NB4 (cell line): ENCODE results near the gene SP4.

Experiments
- DNase-seq: peaks from one replicate; pipeline ENCODE4 v3.0.0; 2010; ENCODE audit warnings: low read depth
- H3K4me3 ChIP-seq: one replicate; pipeline ENCODE4 v1.5.1; 2011; ENCODE audit warnings: mild to moderate bottlenecking, low read depth, low read length, moderate library complexity
- MAX ChIP-seq: IDR thresholded peaks from 2 replicates; pipeline ENCODE4 v1.6.1; 2011; ENCODE audit warnings: low read depth, low read length
- MYC ChIP-seq: IDR thresholded peaks from 2 replicates; pipeline ENCODE4 v1.6.1; 2011; ENCODE audit warnings: low read depth, low read length
- POLR2A ChIP-seq: IDR thresholded peaks from 2 replicates; pipeline ENCODE4 v1.6.1; 2011; ENCODE audit warnings: mild to moderate bottlenecking; ENCODE audit not compliant: insufficient read length; ENCODE audit errors: extremely low read depth
- TF ChIP-seq, protein P1 (sequence below): IDR thresholded peaks from one replicate; pipeline ENCODE4 v1.5.1; 2012; ENCODE audit warnings: low read depth, low read length

The SP4 gene

GRCh38 chr7:21430575-21430954 lies 2.7 kb downstream of the SP4 start:
- TF ChIP-seq MYC, result no peak
- TF ChIP-seq, protein P1, sequence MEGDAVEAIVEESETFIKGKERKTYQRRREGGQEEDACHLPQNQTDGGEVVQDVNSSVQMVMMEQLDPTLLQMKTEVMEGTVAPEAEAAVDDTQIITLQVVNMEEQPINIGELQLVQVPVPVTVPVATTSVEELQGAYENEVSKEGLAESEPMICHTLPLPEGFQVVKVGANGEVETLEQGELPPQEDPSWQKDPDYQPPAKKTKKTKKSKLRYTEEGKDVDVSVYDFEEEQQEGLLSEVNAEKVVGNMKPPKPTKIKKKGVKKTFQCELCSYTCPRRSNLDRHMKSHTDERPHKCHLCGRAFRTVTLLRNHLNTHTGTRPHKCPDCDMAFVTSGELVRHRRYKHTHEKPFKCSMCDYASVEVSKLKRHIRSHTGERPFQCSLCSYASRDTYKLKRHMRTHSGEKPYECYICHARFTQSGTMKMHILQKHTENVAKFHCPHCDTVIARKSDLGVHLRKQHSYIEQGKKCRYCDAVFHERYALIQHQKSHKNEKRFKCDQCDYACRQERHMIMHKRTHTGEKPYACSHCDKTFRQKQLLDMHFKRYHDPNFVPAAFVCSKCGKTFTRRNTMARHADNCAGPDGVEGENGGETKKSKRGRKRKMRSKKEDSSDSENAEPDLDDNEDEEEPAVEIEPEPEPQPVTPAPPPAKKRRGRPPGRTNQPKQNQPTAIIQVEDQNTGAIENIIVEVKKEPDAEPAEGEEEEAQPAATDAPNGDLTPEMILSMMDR, result no peak
- no peak for TF ChIP-seq MAX
- no peak for TF ChIP-seq POLR2A
- DNase-seq, result no peak
- peak overlapping the region; percentile 2 for H3K4me3 ChIP-seq

- no peak for DNase-seq
- no peak for TF ChIP-seq MAX
These were observed 15.4 kb downstream of the SP4 start for GRCh38 chr7:21443149-21443841.

DNA sequence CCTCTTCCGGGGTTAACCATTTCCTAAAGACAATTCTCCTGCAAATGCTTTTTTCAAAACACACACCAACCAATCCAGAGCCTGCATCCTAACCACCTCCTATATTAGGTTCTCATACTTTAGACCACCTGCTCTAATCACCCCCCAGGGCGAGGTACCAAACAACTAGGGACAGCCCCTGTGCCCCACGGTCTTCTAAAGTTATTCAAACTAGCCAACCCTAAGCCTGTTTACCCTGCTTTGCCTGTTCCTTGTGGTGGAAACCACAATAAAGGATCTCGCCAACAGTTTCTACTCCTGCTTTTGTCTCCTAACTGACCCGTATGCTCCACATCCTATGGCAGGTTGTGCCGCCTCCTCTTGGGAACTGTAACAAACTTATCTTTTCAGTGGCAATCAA lies 21.1 kb downstream of the SP4 start:
- TF ChIP-seq MYC, result no peak
- TF ChIP-seq POLR2A, result no peak
- TF ChIP-seq, protein P1, result no peak
- no peak for TF ChIP-seq MAX
- no peak for DNase-seq

More at GRCh38 chr7:21443149-21443841, 15.4 kb downstream of the SP4 start:
- no peak overlapping the region for H3K4me3 ChIP-seq

GRCh38 chr7:21450076-21450475 lies 22.2 kb downstream of the SP4 start:
- no peak for DNase-seq
- H3K4me3 ChIP-seq, result no peak overlapping the region
- TF ChIP-seq, protein P1, result no peak
- TF ChIP-seq MYC (no peak), POLR2A (no peak), MAX (no peak)

More for the DNA sequence above, 21.1 kb downstream of the SP4 start:
- no peak overlapping the region for H3K4me3 ChIP-seq

GRCh38 chr7:21450941-21451340 lies 23.1 kb downstream of the SP4 start:
- TF ChIP-seq, protein P1, result no peak
- TF ChIP-seq POLR2A (no peak), MYC (no peak), MAX (no peak)
- H3K4me3 ChIP-seq, result no peak overlapping the region
- DNase-seq, result no peak

DNA sequence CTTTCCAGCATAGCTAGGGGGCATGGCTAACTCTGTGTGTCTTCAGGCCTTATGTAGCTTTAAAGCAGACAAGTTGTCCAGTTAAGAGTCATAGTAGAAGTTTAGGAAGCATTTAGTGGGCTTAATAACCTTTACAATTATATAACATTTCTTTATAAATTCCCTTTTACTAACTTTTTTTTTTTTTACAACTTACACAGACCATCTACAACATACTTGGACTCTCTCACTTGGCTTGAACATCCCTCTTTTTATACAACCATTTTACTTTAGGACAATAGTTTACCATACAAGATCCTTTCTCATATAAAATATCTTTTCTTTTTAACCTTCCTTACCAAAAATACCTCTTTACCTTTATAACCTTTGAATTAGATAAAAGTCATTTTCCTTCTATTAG lies 26.3 kb downstream of the SP4 start:
- DNase-seq, result no peak
- H3K4me3 ChIP-seq, result no peak overlapping the region

More for the DNA sequence above, 26.3 kb downstream of the SP4 start:
- TF ChIP-seq MAX (no peak), MYC (no peak), POLR2A (no peak)
- TF ChIP-seq, protein P1, result no peak
